ENCODE data around the gene PCSK9.
"Not testable (repeated sequence)": the region's sequence is repeated elsewhere in the genome, so short reads cannot be mapped to it uniquely, and the experiment has no call there.

PCSK9 gene

DNA sequence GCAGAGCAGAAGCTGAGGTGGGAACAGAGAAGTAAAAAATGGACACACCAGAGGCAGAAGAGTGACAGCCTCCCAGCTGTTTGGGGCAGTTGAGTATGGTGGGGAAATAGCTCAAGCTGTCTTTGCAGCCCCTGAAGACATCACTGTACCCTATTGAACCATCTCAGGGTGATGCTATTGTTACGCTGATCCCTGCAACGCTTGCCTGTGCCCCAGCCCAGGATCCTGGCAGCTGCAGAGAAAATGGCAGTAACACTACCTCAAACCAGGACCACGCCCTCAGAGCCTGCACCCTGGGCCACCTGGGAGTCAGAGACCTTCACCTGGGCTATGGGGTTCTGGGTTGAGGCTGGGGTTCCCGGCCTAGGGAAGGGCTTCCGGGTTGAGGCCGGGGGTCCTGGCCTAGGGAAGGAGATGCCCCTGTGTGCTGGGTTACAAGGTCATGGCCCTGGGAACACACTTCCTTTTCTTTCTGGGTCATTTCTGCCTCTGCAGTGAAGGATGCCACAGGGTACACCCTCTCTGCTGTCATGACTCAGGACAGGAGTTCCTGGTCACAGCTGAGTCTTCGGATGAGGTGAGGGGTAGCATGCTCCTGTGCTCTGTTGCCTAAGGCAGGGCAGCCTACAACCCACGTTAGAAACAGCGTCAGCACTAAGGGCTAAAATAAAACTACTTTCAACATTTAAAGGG lies 29.0 kb upstream of the PCSK9 start:
- DNase-seq (ENCODE audit: low spot score): no peak

DNA sequence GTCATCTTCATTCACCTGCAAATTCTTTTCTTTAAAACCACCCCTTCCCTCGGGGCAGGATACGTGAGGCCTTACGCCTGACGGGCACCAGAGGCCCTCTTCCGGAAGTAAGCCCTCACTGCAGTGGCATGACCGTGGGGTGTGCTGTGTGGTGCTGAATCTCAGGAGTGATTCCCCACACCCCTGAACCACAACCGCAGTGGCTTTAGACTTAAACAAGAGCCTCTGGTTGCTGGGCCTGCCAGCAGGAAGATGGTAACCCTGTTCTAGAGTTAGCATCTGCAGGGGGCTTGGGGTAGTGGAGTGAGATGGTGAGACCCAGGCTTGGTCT lies 28.5 kb upstream of the PCSK9 start:
- no peak for DNase-seq (ENCODE audit: low spot score)

GRCh38 chr1:55012661-55013060 lies 26.7 kb upstream of the PCSK9 start:
- no peak for DNase-seq (ENCODE audit: low spot score)

- DNase-seq (ENCODE audit: low spot score): no peak
These were observed 24.2 kb upstream of the PCSK9 start for GRCh38 chr1:55015123-55015522.

- DNase-seq (ENCODE audit: low spot score): no peak
These were observed 23.4 kb upstream of the PCSK9 start for GRCh38 chr1:55015731-55016620.

- no peak for DNase-seq (ENCODE audit: low spot score)
These were observed 21.0 kb upstream of the PCSK9 start for GRCh38 chr1:55018395-55018794.

DNA sequence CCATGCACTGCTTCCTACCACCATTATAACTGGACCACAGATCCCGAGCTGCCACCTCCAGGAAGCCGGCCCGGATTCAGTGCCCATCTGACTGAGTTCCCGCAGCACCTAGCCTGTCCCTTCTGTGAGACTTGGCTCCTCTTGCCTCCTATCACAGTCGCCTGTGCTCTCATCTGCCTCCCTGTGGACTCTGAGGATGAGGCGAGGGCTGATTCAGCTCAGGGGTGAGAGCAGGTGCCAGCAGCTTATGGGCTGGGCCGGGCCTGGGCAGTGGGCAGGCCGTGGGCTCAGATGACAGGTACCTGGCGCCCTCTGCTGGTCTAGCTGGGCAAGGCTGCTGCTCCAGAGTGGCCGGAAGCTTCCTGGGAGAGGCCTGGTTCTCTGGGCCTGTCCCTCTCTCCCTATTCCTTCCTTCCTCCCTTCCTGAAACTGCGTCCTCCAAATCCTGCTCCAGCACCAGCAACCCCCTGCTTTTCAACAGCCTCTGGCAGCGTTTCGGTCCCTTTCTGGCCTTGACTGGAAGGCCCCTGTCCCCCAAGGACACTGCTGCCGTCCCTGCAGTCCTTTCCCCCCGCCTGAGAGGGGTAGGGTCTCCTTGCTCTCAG lies 17.3 kb upstream of the PCSK9 start:
- peak; percentile 90 for DNase-seq (ENCODE audit: low spot score)

GRCh38 chr1:55024163-55024562 lies 15.2 kb upstream of the PCSK9 start:
- not testable (repeated sequence) for DNase-seq (ENCODE audit: low spot score)

DNA sequence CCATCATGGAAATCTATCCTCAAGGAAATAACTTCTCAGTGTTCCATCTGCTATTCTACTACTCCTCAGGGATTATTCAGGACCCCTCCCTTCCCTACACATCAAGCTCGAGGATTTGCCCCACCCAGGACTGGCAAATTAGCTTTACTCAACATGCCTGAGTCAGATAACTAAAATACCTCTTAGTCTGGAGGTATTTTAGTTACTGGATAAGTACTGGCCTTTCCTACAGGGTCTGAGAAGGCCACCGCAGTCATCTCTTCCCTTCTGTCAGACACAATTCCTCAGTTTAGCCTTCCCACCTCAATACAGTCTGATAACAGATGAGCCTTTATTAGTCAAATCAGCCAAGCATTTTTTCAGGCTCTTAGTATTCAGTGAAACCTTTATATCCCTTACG lies 12.7 kb upstream of the PCSK9 start:
- DNase-seq (ENCODE audit: low spot score): not testable (repeated sequence)

DNA sequence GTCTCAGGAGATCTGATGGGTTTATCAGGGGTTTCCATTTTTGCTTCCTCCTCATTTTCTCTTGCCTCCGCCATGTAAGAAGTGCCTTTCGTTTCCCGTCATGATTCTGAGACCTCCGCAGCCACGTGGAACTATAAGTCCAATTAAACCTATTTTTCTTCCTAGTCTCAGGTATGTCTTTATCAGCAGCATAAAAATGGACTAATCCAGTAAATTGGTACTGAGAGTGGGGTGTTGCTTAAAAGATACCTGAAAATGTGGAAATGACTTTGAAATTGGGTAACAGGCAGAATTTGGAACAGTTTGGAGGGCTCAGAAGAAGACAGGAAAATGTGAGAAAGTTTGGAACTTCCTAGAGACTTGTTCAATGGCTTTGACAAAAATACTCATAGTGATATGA lies 8.2 kb upstream of the PCSK9 start:
- not testable (repeated sequence) for DNase-seq (ENCODE audit: low spot score)

DNA sequence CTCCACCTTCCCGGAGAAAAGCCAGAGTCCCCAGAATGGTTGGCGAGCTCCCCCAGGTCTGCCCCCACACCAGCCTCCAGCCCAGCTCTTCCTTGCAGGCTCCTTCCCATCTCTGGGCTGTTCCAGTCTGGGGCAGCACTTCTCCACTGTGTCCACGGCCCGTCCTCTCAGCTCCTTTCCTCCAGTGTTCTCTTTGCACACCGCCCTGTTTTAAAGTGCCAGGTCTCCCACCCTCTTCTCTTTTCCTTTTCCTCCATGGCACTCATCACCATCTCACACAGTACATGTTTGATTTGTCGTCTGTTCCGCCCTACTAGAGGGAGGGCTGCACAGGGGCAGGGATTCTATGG lies 6.1 kb upstream of the PCSK9 start:
- DNase-seq (ENCODE audit: low spot score): no peak

DNA sequence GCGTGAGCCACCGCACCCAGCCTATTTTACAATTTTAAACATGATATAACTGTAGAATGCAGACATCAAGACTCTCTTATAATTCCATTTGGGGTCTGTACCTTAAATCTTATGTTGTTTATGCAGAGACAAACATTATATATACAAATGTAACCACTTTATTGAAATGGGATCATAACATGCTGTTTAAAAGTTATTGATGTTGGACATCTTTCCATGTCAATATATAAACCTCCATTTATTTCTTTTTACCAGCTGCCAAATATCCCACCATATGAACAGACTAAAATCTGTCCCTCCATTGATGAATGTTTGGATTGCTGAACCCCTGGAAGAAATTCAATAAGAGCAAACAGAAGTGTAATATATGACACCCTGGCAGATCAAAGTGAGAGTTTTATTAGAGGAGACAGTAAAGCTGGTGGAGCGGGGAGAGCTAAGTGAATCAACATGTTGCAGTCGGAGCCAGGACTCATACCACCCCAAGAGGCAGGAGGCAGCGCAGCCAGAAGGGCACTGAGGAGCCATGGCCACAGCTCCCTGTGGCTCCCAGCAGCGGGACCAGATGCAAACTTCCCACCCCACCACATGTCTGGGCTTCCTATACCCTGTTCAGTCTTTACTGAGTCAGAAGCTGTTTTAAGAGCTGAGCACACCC lies 4.7 kb upstream of the PCSK9 start:
- DNase-seq (ENCODE audit: low spot score): no peak

- DNase-seq (ENCODE audit: low spot score): peak; percentile 17
These were observed 3.4 kb upstream of the PCSK9 start for GRCh38 chr1:55035904-55036303.

DNA sequence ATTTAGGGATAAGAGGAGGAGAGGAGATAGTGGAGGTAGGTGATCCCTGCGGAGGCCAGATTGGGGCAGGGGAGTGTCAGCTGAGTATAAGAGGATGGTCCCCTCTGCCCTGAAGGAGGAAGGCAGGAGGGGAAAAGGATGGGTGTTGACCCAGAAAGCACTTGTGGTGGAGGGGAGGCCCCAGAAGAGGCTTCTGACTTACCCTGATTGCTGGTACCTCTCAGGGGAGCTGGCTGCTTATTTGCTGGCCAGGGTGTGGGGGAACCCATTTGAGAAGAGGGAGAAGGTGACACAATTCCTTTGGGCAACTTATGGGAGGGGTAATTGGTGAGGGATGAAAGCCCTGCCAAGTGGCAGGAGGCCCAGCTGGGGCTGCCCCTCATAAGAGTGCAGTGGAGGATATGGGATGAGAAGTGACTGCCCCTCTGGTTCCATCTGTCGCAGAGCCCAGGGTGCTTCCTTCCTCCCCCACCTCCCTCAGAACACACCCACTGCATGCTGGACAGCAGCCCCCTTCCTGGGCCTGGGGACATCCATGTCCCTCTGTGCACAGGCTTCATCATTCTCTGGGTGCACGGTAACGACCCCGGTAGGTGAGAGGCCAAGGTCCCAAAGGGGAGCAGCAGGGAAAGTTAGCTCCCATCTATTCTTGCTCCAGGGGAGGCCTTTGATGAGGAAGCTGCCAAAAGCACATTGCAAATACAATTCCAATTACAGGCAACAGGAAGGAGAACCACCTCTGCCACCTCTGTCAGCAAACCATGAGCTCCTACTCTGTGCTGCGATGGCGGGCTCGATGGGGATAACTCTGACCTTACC lies 1.4 kb upstream of the PCSK9 start:
- no peak for DNase-seq (ENCODE audit: low spot score)

DNA sequence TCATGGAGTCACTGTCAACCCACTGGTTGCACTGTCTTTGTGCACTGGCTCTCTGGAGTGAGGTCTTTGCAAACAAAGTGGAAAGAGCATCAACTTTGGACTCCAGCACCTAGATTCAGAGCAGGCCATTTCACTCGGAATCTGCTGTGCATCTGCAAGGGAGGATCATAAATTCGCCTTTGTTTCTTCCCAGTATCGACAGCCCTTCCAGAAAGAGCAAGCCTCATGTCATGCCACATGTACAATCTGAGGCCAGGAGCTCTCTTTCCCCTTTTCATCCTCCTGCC lies 853 bp upstream of the PCSK9 start:
- DNase-seq (ENCODE audit: low spot score): no peak

GRCh38 chr1:55038974-55039341 lies 390 bp upstream of the PCSK9 start:
- no peak for DNase-seq (ENCODE audit: low spot score)

GRCh38 chr1:55040083-55040932 lies 960 bp downstream of the PCSK9 start:
- peak; percentile 23 for DNase-seq (ENCODE audit: low spot score)

- no peak for DNase-seq (ENCODE audit: low spot score)
These were observed 1.7 kb downstream of the PCSK9 start for GRCh38 chr1:55040933-55041494.

- DNase-seq (ENCODE audit: low spot score): no peak
These were observed 2.3 kb downstream of the PCSK9 start for GRCh38 chr1:55041613-55042012.

DNA sequence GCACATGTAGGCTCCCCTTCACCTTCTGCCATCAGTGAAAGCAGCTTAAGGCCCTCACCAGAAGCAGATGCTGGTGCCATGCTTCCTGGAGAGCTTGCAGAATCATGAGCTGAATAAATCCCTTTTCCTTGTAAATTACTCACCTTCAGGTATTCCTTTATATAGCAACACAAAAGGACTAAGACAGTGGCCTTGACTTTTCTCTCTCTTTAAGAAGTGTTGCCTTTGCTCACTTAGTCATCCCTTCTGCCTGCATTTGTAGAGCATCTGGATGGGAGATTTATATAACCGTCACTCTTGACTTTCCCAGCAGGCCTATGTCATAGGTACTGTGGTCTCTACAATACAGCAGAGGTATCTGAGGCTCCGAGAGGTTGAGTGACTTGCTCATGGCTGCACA lies 3.7 kb downstream of the PCSK9 start:
- DNase-seq (ENCODE audit: low spot score): no peak

GRCh38 chr1:55043726-55044125 lies 4.4 kb downstream of the PCSK9 start:
- no peak for DNase-seq (ENCODE audit: low spot score)

All from SW480 (cell line).